Fibroblast of villous mesenchyme (primary cell): ENCODE measurements around the gene MCU. TPM values are rescaled to one million over a fixed set of nuclear protein-coding genes. Genes with fewer than 3 reads are reported as not detected.
A peak's percentile ranks its signal among the peaks of the same experiment; 100 is the strongest.
"Not testable (repeated sequence)": the region's sequence is repeated elsewhere in the genome, so short reads cannot be mapped to it uniquely, and the experiment has no call there.

Experiments used
- DNase-seq: peaks from one replicate; pipeline ENCODE4 v3.0.0-alpha.2; 2010; ENCODE audit warnings: low read depth
- H3K4me3 ChIP-seq: 2 replicates; pipeline ENCODE4 v1.5.1; 2011; ENCODE audit warnings: low read depth, mild to moderate bottlenecking, low read length
- CTCF ChIP-seq: IDR thresholded peaks from 2 replicates; pipeline ENCODE4 v1.5.1; 2012; ENCODE audit warnings: low read depth, mild to moderate bottlenecking, low read length; ENCODE audit not compliant: insufficient read depth
- total RNA-seq: library from RNA; depleted of rRNA; stranded (reverse); fragments of >200 nt; gene quantifications from 2 replicates; pipeline ENCODE4 v1.2.3, GENCODE V29; 2012

The MCU gene
- total RNA-seq = 40.9 and 41.9 TPM in 2 replicates

GRCh38 chr10:72691863-72692743 is at the start of gene MCU:
Gene MCU (plus strand): TSS chr10:72692143. CDS start chr10:72692152, 9 bp downstream.
- H3K4me3 ChIP-seq = peak within 1 kb of the TSS; percentile 91
- no peak for TF ChIP-seq CTCF
- DNase-seq = peak; percentile 93

GRCh38 chr10:72642318-72642717 is 49.6 kb upstream of the MCU start:
- TF ChIP-seq CTCF = no peak
- no peak for DNase-seq
- no peak overlapping the region for H3K4me3 ChIP-seq

GRCh38 chr10:72645263-72645858 is 46.6 kb upstream of the MCU start:
- DNase-seq = no peak
- no peak for TF ChIP-seq CTCF
- H3K4me3 ChIP-seq = no peak overlapping the region

- DNase-seq, H3K4me3 ChIP-seq: not testable (repeated sequence)
These were observed 45.0 kb upstream of the MCU start for GRCh38 chr10:72646971-72647370.

- TF ChIP-seq CTCF = no peak
- H3K4me3 ChIP-seq = no peak overlapping the region
- no peak for DNase-seq
These were observed 43.6 kb upstream of the MCU start for GRCh38 chr10:72648301-72648700.

- no peak for TF ChIP-seq CTCF
- no peak overlapping the region for H3K4me3 ChIP-seq
- no peak for DNase-seq
These were observed 42.7 kb upstream of the MCU start for GRCh38 chr10:72649291-72649690.

GRCh38 chr10:72653383-72654096 is 38.4 kb upstream of the MCU start:
- no peak overlapping the region for H3K4me3 ChIP-seq
- DNase-seq = no peak
- no peak for TF ChIP-seq CTCF
